Adrenal gland (tissue), 5 donors: ENCODE data around the gene ALX3.
"Not testable (repeated sequence)": the region's sequence is repeated elsewhere in the genome, so short reads cannot be mapped to it uniquely, and the experiment has no call there.

Source experiments
- CTCF ChIP-seq, 6 experiments: fragments of 450-650 bp in 4 of 6; fragments of 200-600 bp in 2 of 6; sonication (generic) in 1 of 6; IDR thresholded peaks; 1 replicate in 5 of 6; 2 replicates in 1 of 6; pipeline versions ENCODE4 v1.5.1 to v1.8.0; 2016 to 2021; ENCODE audit warnings: antibody characterized with exemption in 6 of 6, mild to moderate bottlenecking in 2 of 6, moderate library complexity in 1 of 6
- POLR2A ChIP-seq, 2 donors: fragments of 450-650 bp; IDR thresholded peaks; one replicate each; pipeline ENCODE4 v1.6.1; 2017; ENCODE audit warnings: antibody characterized with exemption in 2 of 2, mild to moderate bottlenecking in 2 of 2, moderate library complexity in 1 of 2
- donor health status: DM: no; HTN: no; CAD: no.

GRCh38 chr1:110079995-110080394 lies 9.5 kb upstream of the ALX3 start:
- TF ChIP-seq CTCF, POLR2A (IDR thresholded peaks at IDR 0.05): not testable (repeated sequence)
